ENCODE measurements around the gene FAM170B. TPM values are rescaled to one million over a fixed set of nuclear protein-coding genes. Genes with fewer than 3 reads are reported as not detected.

Gene FAM170B
- polyA plus RNA-seq, 3 donors, result not detected

DNA sequence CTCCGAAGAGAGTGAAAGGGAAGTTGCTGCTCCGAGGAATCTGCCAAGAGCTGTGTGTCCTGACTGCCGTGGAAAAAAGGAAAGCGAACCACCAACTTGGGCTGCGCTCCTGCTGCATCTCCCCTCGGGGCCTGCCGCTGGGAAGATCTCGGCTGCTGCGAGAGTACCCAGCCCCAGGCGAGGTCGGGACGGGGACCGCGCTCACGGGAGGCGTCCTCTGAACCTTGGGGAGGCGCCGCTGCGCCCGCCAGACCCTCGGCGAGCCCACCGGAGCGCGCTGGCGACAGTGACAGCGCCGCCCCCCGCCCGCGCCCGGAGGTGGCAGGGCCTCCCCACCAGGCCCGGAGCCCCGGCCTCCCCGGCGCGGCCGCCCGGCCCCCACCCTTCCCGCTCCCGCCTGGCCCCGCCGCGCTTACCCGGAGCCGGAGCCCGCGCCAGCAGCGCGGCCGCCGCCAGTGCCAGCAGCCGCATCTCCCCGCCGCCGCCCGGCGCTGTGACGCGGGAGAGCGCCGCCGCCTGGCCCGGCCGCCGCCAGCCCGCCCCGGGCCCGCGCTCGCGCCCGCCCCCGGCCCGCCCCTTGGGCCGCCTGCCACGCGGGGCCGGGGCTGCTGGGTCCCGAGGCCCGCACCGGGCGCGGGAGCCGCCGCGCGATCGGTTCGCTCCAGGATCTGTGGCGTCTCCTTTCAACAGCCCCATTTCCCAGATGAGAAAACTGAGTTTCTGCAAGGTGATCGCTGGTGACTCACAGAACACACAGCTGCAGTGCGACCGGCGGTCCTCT lies 18.6 kb downstream of the FAM170B start, which contains the start of gene VSTM4:
TSS of gene VSTM4 (minus strand) at position 508 of the 781 bp plus-strand sequence. CDS start at position 471, 37 bp downstream.
- 2 to 3% (median 3%) methylated on average over 69 to 95 of the region's 95 CpGs for WGBS, 3 donors
- H3K27ac ChIP-seq (ENCODE audit: low read depth, low read length), result no peak within 1 kb of the TSS

- 35 to 47% (median 46%) methylated on average over 9 of the region's 9 CpGs for WGBS, 3 donors
Observed at GRCh38 chr10:49114718-49115014, 19.2 kb downstream of the FAM170B start.

GRCh38 chr10:49113741-49114141 lies 20.1 kb downstream of the FAM170B start:
- H3K27ac ChIP-seq (ENCODE audit: low read depth, low read length), result no peak overlapping the region

More at GRCh38 chr10:49114718-49115014, 19.2 kb downstream of the FAM170B start:
- H3K27ac ChIP-seq (ENCODE audit: low read depth, low read length), result no peak overlapping the region

GRCh38 chr10:49112851-49113250 lies 21.0 kb downstream of the FAM170B start:
- H3K27ac ChIP-seq (ENCODE audit: low read depth, low read length), result no peak overlapping the region
- 40 to 65% (median 55%) methylated on average over 3 of the region's 3 CpGs for WGBS, 3 donors

More at GRCh38 chr10:49113741-49114141, 20.1 kb downstream of the FAM170B start:
- WGBS, 3 donors, result 65 to 76% (median 70%) methylated on average over 3 of the region's 3 CpGs

GRCh38 chr10:49112098-49112497 lies 21.7 kb downstream of the FAM170B start:
- no peak overlapping the region for H3K27ac ChIP-seq (ENCODE audit: low read depth, low read length)
- WGBS, 3 donors, result 69 to 88% (median 78%) methylated on average over 3 of the region's 3 CpGs

DNA sequence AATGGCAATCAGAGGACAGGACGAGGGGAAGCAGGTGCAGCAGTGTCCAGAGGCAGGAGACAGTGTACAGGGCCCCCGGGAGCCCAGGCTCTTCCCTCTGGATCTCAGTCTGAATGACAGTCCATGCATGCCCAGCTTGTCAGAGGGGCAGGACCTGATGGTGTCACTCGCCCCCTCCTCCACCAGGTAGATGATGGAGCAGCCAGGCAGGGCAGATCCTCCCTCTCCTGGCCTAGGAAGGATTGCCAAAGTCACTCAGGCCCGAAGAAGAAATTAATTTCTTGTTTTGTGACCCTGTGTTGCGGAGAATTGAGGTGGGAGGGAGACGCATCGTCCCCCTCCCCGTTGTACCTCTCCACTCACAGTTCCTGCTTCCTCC lies 22.5 kb downstream of the FAM170B start:
- no peak overlapping the region for H3K27ac ChIP-seq (ENCODE audit: low read depth, low read length)
- WGBS, 3 donors, result 62 to 81% (median 78%) methylated on average over 8 of the region's 8 CpGs

- H3K27ac ChIP-seq (ENCODE audit: low read depth, low read length), result no peak overlapping the region
- 87 to 95% (median 92%) methylated on average over 4 of the region's 4 CpGs for WGBS, 3 donors
Observed at GRCh38 chr10:49110684-49111319, 23.0 kb downstream of the FAM170B start.

- 52 to 65% (median 56%) methylated on average over 9 of the region's 9 CpGs for WGBS, 3 donors
- no peak overlapping the region for H3K27ac ChIP-seq (ENCODE audit: low read depth, low read length)
Observed at GRCh38 chr10:49109669-49110340, 24.0 kb downstream of the FAM170B start.

DNA sequence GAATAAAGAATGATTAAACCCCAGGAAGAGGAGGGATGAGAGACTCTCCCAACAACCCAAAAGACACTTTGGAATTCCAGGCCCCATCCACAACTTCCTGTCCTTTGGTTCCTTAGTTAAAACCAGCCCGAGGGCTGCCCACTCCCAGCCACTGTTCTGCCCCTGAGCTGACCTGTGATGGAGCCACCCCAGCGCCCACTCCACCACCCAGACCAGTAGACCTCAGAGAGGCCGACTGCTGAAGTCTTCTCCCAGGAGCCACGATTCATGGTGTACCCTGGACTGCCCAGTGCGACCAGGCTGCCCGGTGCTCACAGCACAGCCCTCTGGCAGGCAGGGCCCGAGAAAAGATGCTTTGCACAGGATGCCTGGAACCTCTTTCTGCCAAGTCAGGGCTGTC lies 25.2 kb downstream of the FAM170B start:
- H3K27ac ChIP-seq (ENCODE audit: low read depth, low read length), result no peak overlapping the region
- WGBS, 3 donors, result 87 to 93% (median 90%) methylated on average over 7 of the region's 7 CpGs

DNA sequence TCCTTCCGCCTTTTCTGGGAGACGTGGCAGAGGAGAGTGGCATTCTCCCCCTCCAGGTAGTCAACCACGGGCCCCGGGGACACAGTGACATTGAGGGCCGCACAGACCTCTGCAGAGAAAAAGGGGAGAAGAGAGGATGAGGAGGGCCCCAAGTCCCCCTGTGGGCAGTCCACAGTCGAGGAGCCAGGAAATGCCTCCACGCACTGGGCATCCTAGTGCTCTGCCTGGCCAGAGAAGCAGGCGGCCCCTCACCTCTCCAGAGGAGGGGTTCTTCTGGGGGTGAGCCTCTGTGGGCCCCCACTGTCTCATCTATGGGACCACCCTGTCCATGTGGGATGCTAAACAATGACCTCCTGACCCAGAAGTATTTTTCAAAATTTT lies 25.9 kb downstream of the FAM170B start:
- WGBS, 3 donors, result 93 to 96% (median 94%) methylated on average over 8 of the region's 8 CpGs
- H3K27ac ChIP-seq (ENCODE audit: low read depth, low read length), result no peak overlapping the region

GRCh38 chr10:49107111-49107886 lies 26.5 kb downstream of the FAM170B start:
- H3K27ac ChIP-seq (ENCODE audit: low read depth, low read length), result no peak overlapping the region
- WGBS, 3 donors, result 93 to 98% (median 97%) methylated on average over 17 of the region's 17 CpGs

GRCh38 chr10:49106451-49106850 lies 27.4 kb downstream of the FAM170B start:
- 35 to 59% (median 40%) methylated on average over 7 of the region's 7 CpGs for WGBS, 3 donors

DNA sequence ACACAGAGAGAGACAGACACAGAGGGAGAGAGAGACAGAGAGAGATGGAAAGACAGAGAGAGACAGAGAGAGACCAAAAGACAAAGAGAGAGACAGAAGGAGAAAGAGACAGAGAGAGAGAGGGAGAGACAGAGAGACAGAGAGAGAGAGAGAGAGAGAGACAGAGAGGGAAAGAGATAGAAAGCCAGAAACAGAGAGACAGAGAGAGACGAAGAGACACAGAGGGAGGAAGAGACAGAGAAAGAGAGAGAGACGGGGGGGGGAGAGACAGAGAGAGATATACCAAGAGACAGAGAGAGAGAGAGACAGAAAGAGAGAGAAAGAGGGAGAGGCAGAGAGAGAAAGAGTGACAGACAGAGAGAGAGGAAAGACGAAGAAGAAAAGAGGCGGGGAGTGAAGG lies 28.7 kb downstream of the FAM170B start:
- 64 to 90% (median 76%) methylated on average over 4 of the region's 4 CpGs for WGBS, 3 donors
- no peak overlapping the region for H3K27ac ChIP-seq (ENCODE audit: low read depth, low read length)

More at GRCh38 chr10:49106451-49106850, 27.4 kb downstream of the FAM170B start:
- H3K27ac ChIP-seq (ENCODE audit: low read depth, low read length), result no peak overlapping the region

- WGBS, 3 donors, result 76 to 87% (median 86%) methylated on average over 5 of the region's 5 CpGs
- no peak overlapping the region for H3K27ac ChIP-seq (ENCODE audit: low read depth, low read length)
Observed at GRCh38 chr10:49104323-49104722, 29.5 kb downstream of the FAM170B start.

DNA sequence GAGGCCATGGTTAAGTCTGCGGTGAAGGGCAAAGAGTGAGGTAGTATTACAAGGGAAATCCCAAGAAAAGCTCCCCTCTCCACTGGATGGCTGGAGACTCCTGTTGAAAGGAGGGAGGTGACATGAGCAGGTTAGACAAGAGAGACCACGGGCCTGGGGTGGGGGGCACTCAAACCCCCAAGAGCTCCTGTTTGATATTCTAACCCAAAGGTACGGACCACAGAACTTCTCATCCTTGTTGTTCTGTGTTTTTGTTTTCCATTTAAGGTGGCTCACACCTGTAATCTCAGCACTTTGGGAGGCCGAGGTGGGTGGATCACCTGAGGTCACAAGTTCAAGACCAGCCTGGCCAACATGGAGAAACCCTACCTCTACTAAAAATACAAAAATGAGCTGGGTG lies 30.1 kb downstream of the FAM170B start:
- 83 to 94% (median 86%) methylated on average over 4 of the region's 4 CpGs for WGBS, 3 donors
- no peak overlapping the region for H3K27ac ChIP-seq (ENCODE audit: low read depth, low read length)

DNA sequence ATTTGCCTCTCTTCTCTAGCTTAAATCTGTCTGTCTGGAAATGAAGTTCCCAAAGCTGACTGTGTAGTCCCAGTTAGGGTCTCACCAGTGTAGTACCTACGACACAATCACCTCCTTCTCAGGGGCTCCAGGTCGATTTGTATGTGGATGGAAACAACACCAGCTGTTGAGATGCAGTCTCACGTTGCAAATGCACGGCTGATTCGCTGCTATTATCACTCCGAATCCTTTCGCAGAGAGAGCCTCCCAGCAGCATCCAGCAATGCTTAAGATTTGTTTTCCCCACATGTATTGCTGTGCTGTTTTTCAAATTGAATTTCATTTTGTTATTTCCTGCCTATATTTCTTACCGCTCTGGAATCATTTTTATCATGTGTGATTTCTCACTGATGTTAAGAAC lies 34.8 kb downstream of the FAM170B start:
- H3K27ac ChIP-seq (ENCODE audit: low read depth, low read length), result no peak overlapping the region
- WGBS, 3 donors, result 51 to 87% (median 82%) methylated on average over 8 of the region's 8 CpGs

DNA sequence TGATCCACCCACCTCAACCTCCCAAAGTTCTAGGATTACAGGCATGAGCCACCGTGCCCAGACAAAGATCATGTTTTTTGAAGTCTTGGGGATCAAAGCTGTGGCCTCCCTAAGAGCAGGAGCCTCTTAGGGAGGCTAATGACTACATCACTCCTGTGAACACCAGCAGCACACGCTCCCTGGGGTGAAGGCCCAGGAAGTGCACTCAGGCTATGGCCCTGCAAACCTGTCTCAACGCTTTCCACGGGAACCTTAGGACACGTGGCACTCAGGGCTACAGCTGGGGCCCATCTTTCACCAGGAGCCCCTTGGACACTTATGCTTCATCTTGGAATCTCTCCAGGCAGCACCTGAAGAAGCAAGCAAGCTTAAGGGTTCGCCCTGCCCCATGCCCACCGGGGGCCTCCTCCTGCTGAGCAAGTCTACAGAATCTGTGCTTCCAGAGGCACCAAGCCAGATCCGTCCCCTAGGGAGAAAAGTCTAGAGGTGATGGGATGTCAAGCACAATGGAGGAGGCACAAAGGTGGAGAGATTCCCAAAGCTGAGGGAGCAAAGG lies 36.9 kb downstream of the FAM170B start:
- 88 to 95% (median 93%) methylated on average over 8 of the region's 8 CpGs for WGBS, 3 donors
- no peak overlapping the region for H3K27ac ChIP-seq (ENCODE audit: low read depth, low read length)

DNA sequence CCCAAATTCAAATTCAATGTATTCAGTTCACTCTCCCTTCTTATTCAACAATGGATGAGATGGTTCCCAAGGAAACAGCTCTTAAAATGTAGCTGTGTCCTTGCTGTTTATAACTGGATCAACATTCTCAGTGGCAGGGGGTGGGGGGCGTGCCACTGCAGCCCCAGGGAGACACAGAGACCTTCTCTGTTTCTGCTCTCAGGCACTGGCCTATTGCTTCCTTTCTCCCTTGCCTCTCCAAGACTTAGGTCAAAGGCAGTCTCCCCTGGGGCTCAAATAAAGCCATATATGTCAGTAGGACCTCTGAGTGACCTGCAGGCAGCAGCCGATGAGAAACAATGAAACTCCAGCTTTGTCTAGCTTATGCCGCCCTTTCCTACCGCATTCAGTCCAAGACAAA lies 39.2 kb downstream of the FAM170B start:
- no peak overlapping the region for H3K27ac ChIP-seq (ENCODE audit: low read depth, low read length)
- 63 to 80% (median 76%) methylated on average over 4 of the region's 4 CpGs for WGBS, 3 donors
